Stimulated activated CD8-positive, alpha-beta memory T cell treated with anti-CD3 and anti-CD28 coated beads, Interleukin-15, amount 100 ng/mL, for 24 hours (primary cell): ENCODE measurements around the gene CRYGC.
"Not testable (repeated sequence)": the region's sequence is repeated elsewhere in the genome, so short reads cannot be mapped to it uniquely, and the experiment has no call there.

Source experiments
- DNase-seq: peaks from one replicate; pipeline ENCODE4 v3.0.0-alpha.2; 2020; ENCODE audit warnings: low read depth

The CRYGC gene, protein sequence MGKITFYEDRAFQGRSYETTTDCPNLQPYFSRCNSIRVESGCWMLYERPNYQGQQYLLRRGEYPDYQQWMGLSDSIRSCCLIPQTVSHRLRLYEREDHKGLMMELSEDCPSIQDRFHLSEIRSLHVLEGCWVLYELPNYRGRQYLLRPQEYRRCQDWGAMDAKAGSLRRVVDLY

DNA sequence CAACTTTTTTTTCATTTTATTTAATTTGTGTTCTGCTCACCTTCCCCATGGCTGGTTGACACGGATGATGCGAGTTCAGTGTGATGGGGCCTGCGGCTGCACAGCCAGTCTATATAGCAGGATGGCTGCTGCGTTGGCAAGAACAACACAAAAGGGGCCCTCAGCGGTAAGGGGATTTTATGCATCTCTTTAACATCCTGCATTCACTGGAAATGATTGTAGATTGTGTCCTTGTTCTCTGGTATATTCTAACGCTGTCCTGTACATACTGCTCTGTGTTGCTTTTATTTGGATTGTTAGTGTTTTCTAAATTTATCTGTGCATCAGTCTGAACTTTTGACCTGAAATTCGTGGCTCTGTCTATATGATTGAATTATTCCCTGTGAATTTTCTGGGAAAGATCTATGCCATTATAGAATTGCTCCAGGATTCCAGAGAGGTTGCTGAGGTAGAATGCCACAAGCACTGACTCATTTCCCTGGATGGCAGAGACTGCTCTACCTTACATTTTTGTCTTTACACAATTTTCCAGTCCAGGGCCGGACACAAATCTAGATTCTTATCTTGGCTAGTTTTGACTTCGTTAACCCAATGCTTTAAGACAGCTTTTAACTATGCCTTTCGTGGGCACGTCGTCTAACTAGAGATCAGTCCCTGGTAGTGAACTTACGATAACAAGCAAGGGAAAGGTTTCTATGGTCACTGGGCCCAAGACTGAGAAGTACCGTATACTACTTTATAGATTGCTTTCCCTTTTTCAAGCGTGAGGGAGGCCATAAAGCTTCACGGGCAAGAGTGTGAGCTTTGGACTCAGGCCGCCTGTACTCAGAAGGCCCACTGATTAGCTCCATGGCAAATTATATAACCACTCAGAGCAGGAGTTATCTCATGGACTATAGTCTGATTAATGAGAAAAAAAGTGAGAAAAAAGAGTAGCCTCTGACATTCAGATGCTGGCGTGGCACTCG lies at the start of gene CRYGC:
TSS of gene CRYGC (minus strand) at position 85 of the 968 bp plus-strand sequence. CDS start at position 49, 36 bp downstream.
- DNase-seq = no peak

DNA sequence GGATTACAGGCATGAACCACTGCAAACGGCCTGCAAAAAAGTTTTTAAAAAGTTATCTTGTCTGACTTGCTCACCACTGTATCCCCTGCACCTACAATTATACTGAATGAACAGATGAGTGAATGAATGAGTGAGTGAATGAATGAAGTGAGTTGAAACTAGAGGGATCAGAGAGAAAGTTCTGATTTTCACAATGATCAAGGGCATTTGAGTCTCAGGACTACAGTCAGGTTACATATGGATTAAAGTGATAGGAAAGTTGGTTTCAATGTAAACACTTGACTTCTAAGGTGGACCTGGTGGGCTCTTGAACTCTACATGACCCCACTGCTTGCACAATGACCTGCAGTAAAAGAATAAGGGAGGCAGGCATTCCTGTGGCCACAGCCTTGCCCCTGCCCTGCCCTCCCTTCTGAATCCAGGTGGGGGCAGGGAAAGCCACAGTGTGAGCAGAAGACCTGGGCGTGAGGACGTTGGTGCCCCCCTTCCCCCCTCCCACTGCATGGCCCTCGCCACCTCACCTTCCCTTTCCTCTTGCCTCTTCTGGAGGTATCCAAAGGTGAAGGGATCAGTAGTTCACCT lies 49.5 kb upstream of the CRYGC start:
- no peak for DNase-seq

- DNase-seq = no peak
Measured at GRCh38 chr2:208175840-208176153, 46.2 kb upstream of the CRYGC start.

- peak; percentile 6 for DNase-seq
Measured at GRCh38 chr2:208175069-208175839, 45.6 kb upstream of the CRYGC start.

DNA sequence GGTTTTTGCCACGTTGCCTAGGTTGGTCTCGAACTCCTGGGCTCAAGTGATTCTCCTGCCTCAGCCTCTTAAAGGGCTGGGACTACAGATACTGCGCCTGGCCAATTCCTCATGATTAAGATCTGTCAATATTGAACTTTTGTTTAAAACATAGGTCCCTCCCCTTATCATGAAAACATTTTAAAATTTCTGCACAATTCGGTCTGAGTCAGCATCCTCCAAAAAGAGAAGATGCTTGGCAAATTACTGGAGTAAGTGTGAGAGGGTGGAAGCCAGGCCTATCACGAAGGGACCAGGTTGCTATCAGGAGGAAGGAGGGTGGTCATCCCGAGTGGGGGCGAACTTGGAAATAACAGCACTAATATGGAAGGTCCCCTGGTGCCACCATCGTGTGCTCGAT lies 44.5 kb upstream of the CRYGC start:
- no peak for DNase-seq

GRCh38 chr2:208172125-208172524 lies 42.5 kb upstream of the CRYGC start:
- DNase-seq = no peak

- DNase-seq = no peak
Measured at GRCh38 chr2:208164951-208165755, 35.5 kb upstream of the CRYGC start.

GRCh38 chr2:208163489-208163888 lies 33.9 kb upstream of the CRYGC start, which contains the start of gene CRYGA:
Gene CRYGA (minus strand): TSS chr2:208163589. CDS start chr2:208163556, 33 bp downstream.
- no peak for DNase-seq

- DNase-seq = no peak
Measured at GRCh38 chr2:208156439-208156838, 26.8 kb upstream of the CRYGC start.

DNA sequence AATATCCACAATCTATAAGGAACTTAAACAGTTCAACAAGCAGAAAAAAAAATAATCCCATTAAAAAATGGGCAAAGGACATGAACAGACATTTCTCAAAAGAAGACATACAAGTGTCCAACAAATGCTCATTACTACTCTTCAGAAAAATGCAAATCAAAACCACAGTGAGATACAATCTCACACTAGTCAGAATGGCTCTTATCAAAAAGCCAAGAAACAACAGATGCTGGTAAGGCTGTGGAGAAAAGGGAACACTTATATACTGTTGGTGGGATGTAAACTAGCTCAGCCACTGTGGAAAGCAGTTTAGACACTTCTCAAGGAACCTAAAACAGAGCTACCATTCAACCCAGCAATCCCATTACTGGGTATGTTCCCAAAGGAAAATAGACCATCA lies 23.5 kb upstream of the CRYGC start:
- DNase-seq = no peak

DNA sequence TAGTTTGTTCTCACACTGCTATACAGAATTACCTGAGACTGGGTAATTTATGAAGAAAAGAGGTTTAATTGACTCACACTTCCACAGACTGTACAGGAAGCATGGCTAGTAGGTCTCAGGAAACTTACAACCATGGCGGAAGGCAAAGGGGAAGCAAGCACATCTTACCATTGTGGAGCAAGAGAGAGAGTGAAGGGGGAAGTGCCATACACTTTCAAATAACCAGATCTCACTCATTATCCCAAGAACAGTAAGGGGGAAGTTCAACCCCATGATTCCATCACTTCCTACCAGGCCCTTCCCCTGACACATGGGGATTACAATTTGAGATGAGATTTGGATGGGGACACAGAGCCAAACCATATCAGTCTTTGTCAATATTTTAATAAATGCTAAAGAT lies 21.3 kb upstream of the CRYGC start:
- DNase-seq = no peak

- no peak for DNase-seq
Measured at GRCh38 chr2:208150094-208150493, 20.5 kb upstream of the CRYGC start.

DNA sequence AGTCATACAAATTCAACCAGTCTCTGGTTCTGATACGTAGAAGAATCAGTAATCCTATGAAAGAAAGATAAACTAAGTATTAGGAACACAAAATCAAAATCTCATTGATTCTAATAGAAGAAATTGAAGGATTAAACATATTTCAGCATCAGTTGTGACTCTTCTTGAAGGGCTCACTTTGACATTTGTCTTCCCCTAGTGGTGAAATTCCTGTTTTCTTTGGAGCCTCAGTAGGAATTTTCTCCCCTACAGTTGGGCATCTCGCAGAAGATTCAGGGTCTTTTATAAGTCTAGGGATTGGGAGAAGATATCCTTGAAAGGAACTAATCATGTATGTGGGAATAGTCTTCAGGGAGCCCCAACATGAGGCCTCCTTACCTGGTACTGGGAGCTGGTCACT lies 19.2 kb upstream of the CRYGC start:
- DNase-seq = no peak

GRCh38 chr2:208147759-208148158 lies 18.1 kb upstream of the CRYGC start:
- DNase-seq = no peak

DNA sequence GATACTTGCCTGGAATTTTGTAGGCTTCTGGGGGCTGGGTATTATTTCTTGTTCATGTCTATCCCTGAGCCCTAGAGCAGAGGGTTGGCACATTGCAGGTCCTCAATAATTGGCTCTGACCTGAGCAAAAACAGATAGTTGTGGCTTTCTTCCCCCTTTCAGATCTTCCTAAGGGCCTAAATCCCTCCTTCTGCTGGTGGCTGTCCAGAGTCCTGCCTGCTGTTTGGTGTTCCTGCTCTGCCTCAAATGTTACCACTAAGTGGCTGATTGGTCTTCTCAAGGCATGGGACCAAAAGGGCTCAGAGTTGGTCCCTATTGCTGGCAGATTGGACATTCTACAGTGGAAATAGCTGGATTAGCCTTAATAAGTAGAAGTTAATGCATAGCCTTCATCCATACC lies 17.4 kb upstream of the CRYGC start:
- DNase-seq = no peak

DNA sequence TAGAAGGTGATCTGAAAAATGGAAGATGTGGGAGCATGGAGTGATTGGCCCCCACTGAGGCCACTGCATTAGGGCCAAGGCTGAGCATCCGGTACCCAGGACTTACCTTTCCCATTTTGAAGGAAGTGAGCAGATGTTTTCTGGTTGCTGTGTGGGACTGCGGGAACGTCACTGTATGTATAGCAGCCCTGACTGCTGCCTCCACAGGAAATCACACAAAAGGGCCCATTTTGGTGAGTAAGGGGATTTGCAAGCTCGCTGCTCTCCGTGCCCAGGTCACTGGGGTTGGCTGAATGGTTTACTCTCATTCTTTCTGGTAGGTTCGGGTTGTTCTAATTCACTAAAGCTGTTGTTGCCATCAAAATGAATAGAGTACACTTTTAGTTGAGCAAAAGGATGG lies 16.4 kb upstream of the CRYGC start, which contains the start of gene CRYGB:
TSS of gene CRYGB (minus strand) at position 153 of the 400 bp plus-strand sequence. CDS start at position 115, 38 bp downstream.
- DNase-seq = no peak

GRCh38 chr2:208142925-208143799 lies 13.5 kb upstream of the CRYGC start:
- no peak for DNase-seq

- no peak for DNase-seq
Measured at GRCh38 chr2:208142240-208142924, 12.8 kb upstream of the CRYGC start.

- DNase-seq = no peak
Measured at GRCh38 chr2:208139447-208139846, 9.8 kb upstream of the CRYGC start.

DNA sequence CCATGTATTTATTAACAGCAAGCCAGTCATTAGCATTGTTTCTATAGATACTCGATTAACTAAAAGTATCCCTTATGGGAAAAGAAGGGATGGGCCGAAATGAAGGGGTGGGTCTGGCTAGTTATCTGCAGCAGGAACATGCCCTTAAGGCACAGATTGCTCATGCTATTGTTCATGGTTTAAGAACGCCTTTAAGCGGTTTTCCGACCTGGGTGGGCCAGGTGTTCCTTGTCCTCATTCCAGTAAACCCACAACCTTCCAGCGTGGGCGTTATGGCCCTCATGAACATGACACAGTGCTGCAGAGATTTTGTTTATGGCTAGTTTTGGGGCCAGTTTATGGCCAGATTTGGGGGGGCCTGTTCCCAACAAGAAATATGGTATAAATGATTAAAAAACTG lies 8.7 kb upstream of the CRYGC start:
- not testable (repeated sequence) for DNase-seq
